HCT116 (cell line): Measurements from ENCODE around the gene SMIM34. TPM values are rescaled to one million over a fixed set of nuclear protein-coding genes. Genes with fewer than 3 reads are reported as not detected.
"Not testable (repeated sequence)": the region's sequence is repeated elsewhere in the genome, so short reads cannot be mapped to it uniquely, and the experiment has no call there.

Source experiments
- ATAC-seq: fragments of 200-7000 bp; cut with Tn5 transposase; 2 replicates; pipeline ENCODE4 v1.9.1; 2020; ENCODE audit warnings: mild to moderate bottlenecking, moderate library complexity
- BruUV-seq: library from RNA; stranded (reverse); fragments of 400-500 nt; replicated peaks from 2 replicates; lab custom pipeline; 2021; lab: Mats Ljungman, UMichigan
- CTCF ChIA-PET: fragments of 300-600 bp; sonication (Branson Sonifier 250); formaldehyde crosslinking; loops from one replicate; lab custom pipeline; 2021; ENCODE audit warnings: antibody characterized with exemption; lab: Charles Lee
- POLR2A ChIA-PET: fragments of 300-600, 350-600 bp; sonication (Branson Sonifier 250); formaldehyde crosslinking; loops from one replicate; lab custom pipeline; 2021; ENCODE audit warnings: antibody characterized with exemption; lab: Charles Lee
- RAD21 ChIA-PET, 2 experiments: fragments of 300-600 bp; sonication (Branson Sonifier 250); formaldehyde crosslinking; loops; one replicate each; lab custom pipeline; 2023; ENCODE audit warnings: low total read pairs in 2 of 2; ENCODE audit not compliant: uncharacterized antibody in 2 of 2, unreplicated experiment in 2 of 2, low non-redundant PET in 1 of 2; lab: Charles Lee
- DNase-seq: peaks from one replicate; pipeline ENCODE4 v3.0.0-alpha.2; 2010; ENCODE audit warnings: low read depth, low spot score
- H2AFZ ChIP-seq: fragments of 200-600 bp; shearing (Covaris generic), sonication (generic); 2 replicates; pipeline ENCODE4 v1.6.1; 2017; ENCODE audit warnings: low read depth, mixed run types, mixed read lengths, antibody characterized with exemption, low read length; ENCODE audit not compliant: poor library complexity, severe bottlenecking
- H3K27ac ChIP-seq: 2 replicates; pipeline ENCODE4 v1.5.1; 2012; ENCODE audit warnings: low read depth, low read length
- H3K27me3 ChIP-seq: fragments of 200-600 bp; sonication (generic); 2 replicates; pipeline ENCODE4 v1.6.1; 2016; ENCODE audit warnings: mixed run types, low read length, mixed read lengths; ENCODE audit not compliant: insufficient read depth
- H3K36me3 ChIP-seq, 2 experiments: fragments of 200-500 bp in 1 of 2; fragments of 200-600 bp in 1 of 2; sonication (Bioruptor generic) in 1 of 2; sonication (generic) in 1 of 2; 2 replicates each; pipeline versions ENCODE4 v1.5.1 to v1.6.1; 2014 to 2016; ENCODE audit warnings: low read length in 2 of 2, inconsistent platforms in 1 of 2, mixed read lengths in 1 of 2, mixed run types in 1 of 2; ENCODE audit not compliant: insufficient read depth in 2 of 2, control insufficient read depth in 1 of 2
- H3K4me1 ChIP-seq, 2 experiments: fragments of 200-600 bp in 1 of 2; sonication (generic) in 1 of 2; 2 replicates each; pipeline versions ENCODE4 v1.5.1 to v1.6.1; 2012 to 2017; ENCODE audit warnings: low read length in 2 of 2, inconsistent platforms in 1 of 2, mild to moderate bottlenecking in 1 of 2, mixed read lengths in 1 of 2, mixed run types in 1 of 2, moderate library complexity in 1 of 2; ENCODE audit not compliant: insufficient read depth in 2 of 2, control insufficient read depth in 1 of 2
- H3K4me2 ChIP-seq: fragments of 200-600 bp; sonication (generic); 2 replicates; pipeline ENCODE4 v1.6.1; 2017; ENCODE audit warnings: mixed run types, low read length, mixed read lengths
- H3K4me3 ChIP-seq, 2 experiments: fragments of 200-600 bp in 1 of 2; sonication (generic) in 1 of 2; replicated peaks in 1 of 2; 2 replicates each; pipeline ENCODE4 v1.5.1; 2011 to 2016; ENCODE audit warnings: low read length in 2 of 2, control low read depth in 1 of 2, low read depth in 1 of 2, mild to moderate bottlenecking in 1 of 2, mixed read lengths in 1 of 2, mixed run types in 1 of 2
- H3K79me2 ChIP-seq: fragments of 200-600 bp; sonication (generic); 2 replicates; pipeline ENCODE4 v1.6.1; 2017; ENCODE audit warnings: mild to moderate bottlenecking, mixed run types, low read length, moderate library complexity, mixed read lengths; ENCODE audit not compliant: insufficient read depth
- H3K9ac ChIP-seq: fragments of 200-600 bp; sonication (generic); 2 replicates; pipeline ENCODE4 v1.6.1; 2016; ENCODE audit warnings: low read length, mixed read lengths
- H3K9me2 ChIP-seq: fragments of 200-600 bp; sonication (generic), shearing (Covaris generic); 2 replicates; pipeline ENCODE4 v1.6.1; 2017; ENCODE audit warnings: mixed run types, mild to moderate bottlenecking, moderate library complexity; ENCODE audit not compliant: insufficient read depth
- H3K9me3 ChIP-seq, 2 experiments: fragments of 200-500 bp in 1 of 2; fragments of 200-600 bp in 1 of 2; sonication (Bioruptor generic) in 1 of 2; sonication (generic) in 1 of 2; 2 replicates each; pipeline ENCODE4 v1.6.1; 2014 to 2017; ENCODE audit warnings: low read length in 2 of 2, mixed read lengths in 2 of 2, inconsistent platforms in 1 of 2, low read depth in 1 of 2, mild to moderate bottlenecking in 1 of 2, mixed run types in 1 of 2, moderate library complexity in 1 of 2; ENCODE audit not compliant: control insufficient read depth in 1 of 2, insufficient read depth in 1 of 2
- H4K20me1 ChIP-seq: fragments of 200-600 bp; sonication (generic), shearing (Covaris generic); 2 replicates; pipeline ENCODE4 v1.6.1; 2017; ENCODE audit warnings: mixed run types, mild to moderate bottlenecking, moderate library complexity; ENCODE audit not compliant: insufficient read depth
- intact Hi-C: fragments of 100-400 bp; cut with micrococcal nuclease; formaldehyde crosslinking; loops from 2 replicates; pipeline ENCODE4 v1.10.0; 2022
- total RNA-seq: library from RNA; stranded (reverse); gene quantifications from one replicate; pipeline ENCODE4 v1.2.1, GENCODE V29; 2021; ENCODE audit not compliant: unreplicated experiment

The SMIM34 gene
- total RNA-seq, 1 experiment from 2014 or later = not detected

DNA sequence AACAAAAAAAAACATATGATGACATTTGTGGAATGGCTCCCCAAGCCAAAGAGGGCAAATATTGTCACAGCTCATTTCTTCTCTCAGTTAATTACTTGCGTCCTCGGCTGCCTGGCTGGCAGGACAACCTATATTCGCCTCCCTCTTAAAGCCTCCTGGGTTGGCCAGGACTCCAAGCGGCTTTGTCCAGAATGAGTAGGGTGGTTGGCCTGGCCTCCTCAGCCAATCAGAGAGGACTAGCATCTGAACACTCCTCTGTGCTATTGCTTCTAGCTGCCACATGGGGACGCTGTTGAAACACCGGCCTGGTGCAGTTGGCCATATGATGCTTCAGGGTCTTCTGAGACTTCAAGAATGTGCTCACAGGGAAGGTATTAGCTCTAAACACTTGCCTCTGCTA, 4.7 kb upstream of the SMIM34 start:
- DNase-seq, RAD21 ChIA-PET, H3K9me2 ChIP-seq, H4K20me1 ChIP-seq, POLR2A ChIA-PET, H3K79me2 ChIP-seq, H3K4me1 ChIP-seq, H2AFZ ChIP-seq, intact Hi-C loops, H3K4me2 ChIP-seq, BruUV-seq, H3K36me3 ChIP-seq, ATAC-seq, H3K9me3 ChIP-seq, H3K4me3 ChIP-seq, H3K27me3 ChIP-seq, H3K27ac ChIP-seq, CTCF ChIA-PET, H3K9ac ChIP-seq: not testable (repeated sequence)

DNA sequence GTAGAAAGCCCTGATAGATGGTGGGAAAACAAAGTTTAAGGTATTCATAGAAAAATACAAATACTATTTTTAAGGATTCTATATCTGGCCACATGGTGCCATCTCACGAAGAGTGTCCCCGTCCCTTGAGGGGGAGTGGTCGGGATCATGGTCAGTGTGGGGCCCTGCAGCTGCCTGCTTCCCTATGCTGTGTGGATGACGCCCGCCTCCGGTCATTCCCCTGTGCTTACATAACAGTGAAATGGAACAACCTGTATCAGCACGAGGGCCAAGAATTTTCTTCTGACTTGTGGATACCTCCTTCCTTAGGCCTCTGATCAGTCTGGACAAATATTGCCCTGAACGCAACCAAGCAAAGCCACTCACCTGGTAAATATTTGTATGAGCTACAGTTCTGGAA, 3.6 kb upstream of the SMIM34 start:
- H3K9me2 ChIP-seq, H3K27me3 ChIP-seq, POLR2A ChIA-PET, H3K9ac ChIP-seq, H3K79me2 ChIP-seq, H3K36me3 ChIP-seq, H3K4me2 ChIP-seq, H3K4me1 ChIP-seq, DNase-seq, ATAC-seq, intact Hi-C loops, BruUV-seq, H3K27ac ChIP-seq, H3K9me3 ChIP-seq, H2AFZ ChIP-seq, RAD21 ChIA-PET, CTCF ChIA-PET, H3K4me3 ChIP-seq, H4K20me1 ChIP-seq: not testable (repeated sequence)

DNA sequence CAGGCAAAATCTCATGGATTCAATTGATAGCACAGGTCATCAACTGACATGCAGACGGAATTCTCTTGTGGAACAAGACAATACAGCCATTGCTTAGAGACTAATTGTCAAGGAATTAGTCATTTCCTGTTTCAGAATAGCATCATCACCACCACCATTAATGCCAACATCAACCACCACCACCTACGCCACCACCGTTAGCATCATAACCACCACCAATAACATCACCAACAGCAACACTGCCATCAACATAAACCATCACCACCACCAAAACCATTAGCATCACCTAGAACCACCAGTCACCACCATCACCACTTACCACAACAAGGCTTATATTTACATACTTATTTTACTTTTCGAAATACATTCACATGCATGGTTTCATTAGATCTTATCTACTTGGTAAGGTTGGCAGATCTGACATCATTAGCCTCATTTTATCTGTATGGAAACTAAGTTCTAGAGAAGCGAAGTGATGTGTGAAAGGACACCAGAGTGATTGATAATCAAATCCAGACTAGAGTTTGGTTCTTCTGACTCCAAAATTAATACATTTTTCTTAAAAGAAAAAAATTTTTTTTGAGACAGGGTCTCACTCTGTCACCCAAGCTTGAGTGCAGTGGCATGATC, 6.2 kb downstream of the SMIM34 start:
- BruUV-seq, H3K9ac ChIP-seq, H3K79me2 ChIP-seq, CTCF ChIA-PET, DNase-seq, H2AFZ ChIP-seq, H3K9me2 ChIP-seq, H3K27me3 ChIP-seq, H3K9me3 ChIP-seq, H3K27ac ChIP-seq, H3K4me1 ChIP-seq, ATAC-seq, H3K4me3 ChIP-seq, H3K36me3 ChIP-seq, H4K20me1 ChIP-seq, POLR2A ChIA-PET, intact Hi-C loops, RAD21 ChIA-PET, H3K4me2 ChIP-seq: not testable (repeated sequence)

DNA sequence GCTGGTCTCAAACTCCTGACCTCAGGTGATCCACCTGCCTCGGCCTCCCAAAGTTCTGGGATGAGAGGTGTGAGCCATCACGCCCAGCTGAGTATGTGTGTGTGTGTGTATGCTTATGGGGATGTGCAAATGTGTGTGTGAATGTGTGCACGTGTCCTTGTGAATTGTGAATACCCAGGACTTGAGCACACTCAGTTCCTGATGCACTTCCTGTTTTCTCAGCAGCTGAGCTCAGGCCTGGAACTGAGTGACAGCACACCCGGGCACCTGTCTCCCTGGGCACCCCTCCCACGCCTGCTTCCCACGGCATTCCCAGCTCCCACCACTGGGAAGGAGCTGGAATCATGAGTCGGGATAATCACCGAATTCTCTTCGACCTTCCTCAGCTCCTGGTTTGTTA, 16.5 kb downstream of the SMIM34 start:
- H3K27me3 ChIP-seq, BruUV-seq, H2AFZ ChIP-seq, H4K20me1 ChIP-seq, H3K4me3 ChIP-seq, H3K4me2 ChIP-seq, H3K36me3 ChIP-seq, RAD21 ChIA-PET, H3K79me2 ChIP-seq, H3K27ac ChIP-seq, H3K4me1 ChIP-seq, ATAC-seq, H3K9ac ChIP-seq, H3K9me2 ChIP-seq, H3K9me3 ChIP-seq, intact Hi-C loops, CTCF ChIA-PET, POLR2A ChIA-PET, DNase-seq: not testable (repeated sequence)
